ENCODE data around the gene MPL. TPM values are rescaled to one million over a fixed set of nuclear protein-coding genes. Genes with fewer than 3 reads are reported as not detected.

Gene MPL
- total RNA-seq, 1 donor from 2014 or later = not detected

- H3K79me2 ChIP-seq (ENCODE audit: insufficient read depth, low read length) = no peaks in the 10 kb centered on the region
Measured at GRCh38 chr1:43331688-43332087, 5.9 kb upstream of the MPL start.

DNA sequence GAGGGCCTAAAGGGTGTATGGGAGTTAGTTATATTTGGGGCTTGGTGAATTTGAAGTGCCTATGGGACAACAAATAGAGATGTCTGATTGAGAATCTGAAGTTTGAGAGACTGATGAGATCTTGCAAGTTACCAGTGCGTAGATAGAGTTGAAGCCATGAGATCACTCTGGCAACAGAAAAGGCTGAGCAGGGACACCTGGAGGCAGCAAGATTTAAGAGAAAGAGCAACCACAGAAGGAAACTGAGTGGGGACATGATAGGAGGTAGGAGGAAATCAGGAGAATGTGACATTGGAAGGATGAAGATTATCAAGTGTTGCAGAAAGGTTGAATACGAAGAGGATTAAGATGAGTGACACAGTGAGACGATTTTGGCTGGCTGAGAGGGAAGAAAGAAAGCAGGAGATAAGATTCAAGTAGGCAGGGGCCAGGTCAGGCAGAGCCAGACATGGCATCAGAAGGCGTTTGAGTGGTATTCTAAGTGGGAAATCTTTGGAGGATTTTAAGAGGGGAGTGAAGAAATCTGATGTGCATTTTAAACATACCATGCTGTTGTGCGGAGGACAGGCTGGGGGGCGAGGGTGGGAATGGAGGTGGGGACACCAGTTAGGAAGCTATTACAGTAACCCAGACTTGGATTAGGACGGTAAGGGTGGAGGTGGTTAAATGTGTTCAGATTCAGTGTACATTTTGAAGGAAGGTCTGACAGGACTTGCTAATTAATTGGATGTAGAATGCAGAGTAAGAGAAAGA, 3.0 kb upstream of the MPL start:
- Histone ChIP-seq H2AFZ (ENCODE audit: low read depth, low read length) (no peak overlapping the region), H3K27ac (ENCODE audit: low read depth, low read length) (no peak overlapping the region), H4K20me1 (ENCODE audit: insufficient read depth, low read length) (no peaks in the 10 kb centered on the region), H3K4me3 (ENCODE audit: insufficient read depth, low read depth, low read length) (no peak overlapping the region), H3K36me3 (ENCODE audit: insufficient read depth, low read length) (no peaks in the 10 kb centered on the region), H3K27me3 (ENCODE audit: insufficient read depth, low read length) (no peaks in the 10 kb centered on the region), H3K79me2 (ENCODE audit: insufficient read depth, low read length) (no peaks in the 10 kb centered on the region), H3K4me2 (ENCODE audit: low read length) (no peak overlapping the region), H3K4me1 (ENCODE audit: insufficient read depth, low read length) (peaks cover 13% of the 10 kb centered on the region), H3K9me3 (ENCODE audit: insufficient read depth, low read depth, low read length) (no peaks in the 10 kb centered on the region), H3K9ac (ENCODE audit: low read length) (no peak overlapping the region)
- H3K9me3 Mint-ChIP-seq (ENCODE audit: unreplicated experiment) = no peaks in the 10 kb centered on the region
- no peak for DNase-seq (ENCODE audit: low read depth)
- H3K4me1 Mint-ChIP-seq (ENCODE audit: low read depth, unreplicated experiment) = peaks cover 7% of the 10 kb centered on the region
- no peak overlapping the region for H3K27ac Mint-ChIP-seq (ENCODE audit: unreplicated experiment)
- no peak overlapping the region for H3K4me3 Mint-ChIP-seq (ENCODE audit: unreplicated experiment)
- H3K36me3 Mint-ChIP-seq (ENCODE audit: low read depth, unreplicated experiment) = no peaks in the 10 kb centered on the region
- H3K27me3 Mint-ChIP-seq (ENCODE audit: low read depth, unreplicated experiment) = peaks cover 16% of the 10 kb centered on the region
- FAIRE-seq = no peak
- TF ChIP-seq CTCF (IDR thresholded peaks at IDR 0.05; ENCODE audit: insufficient read depth, low read depth, low read length) (no peak), EZH2 (IDR thresholded peaks at IDR 0.05; ENCODE audit: insufficient read depth, low read length) (no peak)

More at GRCh38 chr1:43331688-43332087, 5.9 kb upstream of the MPL start:
- Histone ChIP-seq H3K9ac (ENCODE audit: low read length) (no peak overlapping the region), H3K4me3 (ENCODE audit: insufficient read depth, low read depth, low read length) (no peak overlapping the region), H3K27me3 (ENCODE audit: insufficient read depth, low read length) (no peaks in the 10 kb centered on the region), H3K4me2 (ENCODE audit: low read length) (no peak overlapping the region), H3K4me1 (ENCODE audit: insufficient read depth, low read length) (peaks cover 14% of the 10 kb centered on the region), H3K27ac (ENCODE audit: low read depth, low read length) (no peak overlapping the region), H4K20me1 (ENCODE audit: insufficient read depth, low read length) (no peaks in the 10 kb centered on the region), H2AFZ (ENCODE audit: low read depth, low read length) (no peak overlapping the region), H3K9me3 (ENCODE audit: insufficient read depth, low read depth, low read length) (no peaks in the 10 kb centered on the region), H3K36me3 (ENCODE audit: insufficient read depth, low read length) (no peaks in the 10 kb centered on the region)
- no peaks in the 10 kb centered on the region for H3K36me3 Mint-ChIP-seq (ENCODE audit: low read depth, unreplicated experiment)
- H3K27me3 Mint-ChIP-seq (ENCODE audit: low read depth, unreplicated experiment) = peaks cover 8% of the 10 kb centered on the region
- H3K4me1 Mint-ChIP-seq (ENCODE audit: low read depth, unreplicated experiment) = peaks cover 7% of the 10 kb centered on the region
- no peak overlapping the region for H3K27ac Mint-ChIP-seq (ENCODE audit: unreplicated experiment)
- FAIRE-seq = no peak
- no peak for DNase-seq (ENCODE audit: low read depth)
- TF ChIP-seq EZH2 (IDR thresholded peaks at IDR 0.05; ENCODE audit: insufficient read depth, low read length) (no peak), CTCF (IDR thresholded peaks at IDR 0.05; ENCODE audit: insufficient read depth, low read depth, low read length) (no peak)
- no peaks in the 10 kb centered on the region for H3K9me3 Mint-ChIP-seq (ENCODE audit: unreplicated experiment)
- no peak overlapping the region for H3K4me3 Mint-ChIP-seq (ENCODE audit: unreplicated experiment)

DNA sequence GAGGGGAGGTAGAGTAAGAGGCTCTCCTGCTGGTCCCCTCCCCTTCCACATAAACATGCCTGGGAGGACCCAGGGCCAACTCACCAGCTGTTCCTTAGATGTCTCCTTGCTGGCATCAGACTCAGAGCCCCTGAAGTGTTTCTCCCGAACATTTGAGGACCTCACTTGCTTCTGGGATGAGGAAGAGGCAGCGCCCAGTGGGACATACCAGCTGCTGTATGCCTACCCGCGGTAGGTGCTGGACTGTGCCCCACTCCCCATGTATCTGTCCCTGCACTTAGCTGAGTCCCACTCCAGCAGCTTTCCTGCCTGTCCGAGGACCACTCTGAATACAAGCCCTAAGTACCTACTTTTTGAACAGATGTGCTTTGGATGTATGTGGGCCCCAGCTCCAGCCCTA, 383 bp downstream of the MPL start:
- Histone ChIP-seq H3K4me1 (ENCODE audit: insufficient read depth, low read length) (no peaks in the 10 kb centered on the region), H3K27me3 (ENCODE audit: insufficient read depth, low read length) (peaks cover 2% of the 10 kb centered on the region), H3K9me3 (ENCODE audit: insufficient read depth, low read depth, low read length) (no peaks in the 10 kb centered on the region), H3K4me2 (ENCODE audit: low read length) (no peak overlapping the region), H3K4me3 (ENCODE audit: insufficient read depth, low read depth, low read length) (no peak overlapping the region), H3K9ac (ENCODE audit: low read length) (no peak overlapping the region), H3K27ac (ENCODE audit: low read depth, low read length) (no peak overlapping the region), H2AFZ (ENCODE audit: low read depth, low read length) (no peak overlapping the region), H3K79me2 (ENCODE audit: insufficient read depth, low read length) (no peaks in the 10 kb centered on the region), H4K20me1 (ENCODE audit: insufficient read depth, low read length) (no peaks in the 10 kb centered on the region), H3K36me3 (ENCODE audit: insufficient read depth, low read length) (no peaks in the 10 kb centered on the region)
- H3K9me3 Mint-ChIP-seq (ENCODE audit: unreplicated experiment) = peaks cover 3% of the 10 kb centered on the region
- no peak overlapping the region for H3K27ac Mint-ChIP-seq (ENCODE audit: unreplicated experiment)
- no peak for DNase-seq (ENCODE audit: low read depth)
- peaks cover 27% of the 10 kb centered on the region for H3K27me3 Mint-ChIP-seq (ENCODE audit: low read depth, unreplicated experiment)
- H3K4me3 Mint-ChIP-seq (ENCODE audit: unreplicated experiment) = no peak overlapping the region
- FAIRE-seq = no peak
- no peaks in the 10 kb centered on the region for H3K36me3 Mint-ChIP-seq (ENCODE audit: low read depth, unreplicated experiment)
- no peaks in the 10 kb centered on the region for H3K4me1 Mint-ChIP-seq (ENCODE audit: low read depth, unreplicated experiment)
- TF ChIP-seq EZH2 (IDR thresholded peaks at IDR 0.05; ENCODE audit: insufficient read depth, low read length) (no peak), CTCF (IDR thresholded peaks at IDR 0.05; ENCODE audit: insufficient read depth, low read depth, low read length) (no peak)

All from astrocyte (in vitro differentiated cells and primary cell).